ENCODE results near the gene QRICH1.
"Not testable (repeated sequence)": the region's sequence is repeated elsewhere in the genome, so short reads cannot be mapped to it uniquely, and the experiment has no call there.

Gene QRICH1

GRCh38 chr3:49015765-49016164 is 78.1 kb downstream of the QRICH1 start:
- Histone ChIP-seq H3K9me3 (ENCODE audit: control insufficient read depth, insufficient read depth, low read length) (no peaks in the 10 kb centered on the region), H3K27ac (ENCODE audit: low read depth, low read length) (no peak overlapping the region), H3K4me1 (ENCODE audit: control insufficient read depth, insufficient read depth, low read length) (peaks cover 12% of the 10 kb centered on the region), H3K9ac (ENCODE audit: low read depth, low read length) (no peak overlapping the region), H3K36me3 (ENCODE audit: control insufficient read depth, insufficient read depth, low read length) (peaks cover 56% of the 10 kb centered on the region), H3K27me3 (ENCODE audit: control insufficient read depth, insufficient read depth, low read length) (no peaks in the 10 kb centered on the region), H3K4me3 (ENCODE audit: low read depth, low read length) (no peak overlapping the region)

GRCh38 chr3:49015072-49015471 is 78.8 kb downstream of the QRICH1 start:
- Histone ChIP-seq H3K27ac (ENCODE audit: low read depth, low read length) (no peak overlapping the region), H3K27me3 (ENCODE audit: control insufficient read depth, insufficient read depth, low read length) (no peaks in the 10 kb centered on the region), H3K36me3 (ENCODE audit: control insufficient read depth, insufficient read depth, low read length) (peaks cover 56% of the 10 kb centered on the region), H3K4me3 (ENCODE audit: low read depth, low read length) (no peak overlapping the region), H3K9me3 (ENCODE audit: control insufficient read depth, insufficient read depth, low read length) (no peaks in the 10 kb centered on the region), H3K9ac (ENCODE audit: low read depth, low read length) (no peak overlapping the region), H3K4me1 (ENCODE audit: control insufficient read depth, insufficient read depth, low read length) (peaks cover 9% of the 10 kb centered on the region)

GRCh38 chr3:49013738-49014660 is 79.9 kb downstream of the QRICH1 start:
- no peaks in the 10 kb centered on the region for H3K27me3 ChIP-seq (ENCODE audit: control insufficient read depth, insufficient read depth, low read length)
- no peaks in the 10 kb centered on the region for H3K9me3 ChIP-seq (ENCODE audit: control insufficient read depth, insufficient read depth, low read length)
- H3K4me1 ChIP-seq (ENCODE audit: control insufficient read depth, insufficient read depth, low read length): peaks cover 6% of the 10 kb centered on the region; the same call in 1 of the 2 replicates
- H3K9ac ChIP-seq (ENCODE audit: low read depth, low read length): no peak overlapping the region
- peaks cover 61% of the 10 kb centered on the region for H3K36me3 ChIP-seq (ENCODE audit: control insufficient read depth, insufficient read depth, low read length)
- no peak overlapping the region for H3K27ac ChIP-seq (ENCODE audit: low read depth, low read length)
- no peak overlapping the region for H3K4me3 ChIP-seq (ENCODE audit: low read depth, low read length)

DNA sequence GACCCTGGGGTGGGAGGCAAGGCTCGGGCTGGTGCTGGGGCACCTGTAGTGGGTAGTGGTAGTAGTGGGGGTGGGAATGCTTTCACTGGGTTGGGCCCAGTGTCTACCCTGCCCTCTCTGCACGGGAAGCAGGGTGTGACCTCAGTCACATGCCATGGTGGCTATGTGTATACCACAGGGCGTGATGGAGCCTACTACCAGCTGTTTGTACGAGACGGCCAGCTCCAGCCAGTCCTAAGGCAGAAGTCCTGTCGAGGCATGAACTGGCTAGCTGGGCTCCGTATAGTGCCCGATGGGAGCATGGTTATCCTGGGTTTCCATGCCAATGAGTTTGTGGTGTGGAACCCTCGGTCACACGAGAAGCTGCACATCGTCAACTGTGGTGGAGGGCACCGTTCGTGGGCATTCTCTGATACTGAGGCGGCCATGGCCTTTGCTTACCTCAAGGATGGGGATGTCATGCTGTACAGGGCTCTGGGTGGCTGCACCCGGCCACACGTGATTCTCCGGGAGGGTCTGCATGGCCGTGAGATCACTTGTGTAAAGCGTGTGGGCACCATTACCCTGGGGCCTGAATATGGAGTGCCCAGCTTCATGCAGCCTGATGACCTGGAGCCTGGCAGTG is 80.6 kb downstream of the QRICH1 start:
- H3K4me1 ChIP-seq (ENCODE audit: control insufficient read depth, insufficient read depth, low read length): peaks cover 9% of the 10 kb centered on the region
- no peak overlapping the region for H3K9ac ChIP-seq (ENCODE audit: low read depth, low read length)
- no peaks in the 10 kb centered on the region for H3K9me3 ChIP-seq (ENCODE audit: control insufficient read depth, insufficient read depth, low read length)
- H3K27ac ChIP-seq (ENCODE audit: low read depth, low read length): no peak overlapping the region
- H3K4me3 ChIP-seq (ENCODE audit: low read depth, low read length): no peak overlapping the region
- H3K36me3 ChIP-seq (ENCODE audit: control insufficient read depth, insufficient read depth, low read length): peaks cover 61% of the 10 kb centered on the region
- H3K27me3 ChIP-seq (ENCODE audit: control insufficient read depth, insufficient read depth, low read length): no peaks in the 10 kb centered on the region

DNA sequence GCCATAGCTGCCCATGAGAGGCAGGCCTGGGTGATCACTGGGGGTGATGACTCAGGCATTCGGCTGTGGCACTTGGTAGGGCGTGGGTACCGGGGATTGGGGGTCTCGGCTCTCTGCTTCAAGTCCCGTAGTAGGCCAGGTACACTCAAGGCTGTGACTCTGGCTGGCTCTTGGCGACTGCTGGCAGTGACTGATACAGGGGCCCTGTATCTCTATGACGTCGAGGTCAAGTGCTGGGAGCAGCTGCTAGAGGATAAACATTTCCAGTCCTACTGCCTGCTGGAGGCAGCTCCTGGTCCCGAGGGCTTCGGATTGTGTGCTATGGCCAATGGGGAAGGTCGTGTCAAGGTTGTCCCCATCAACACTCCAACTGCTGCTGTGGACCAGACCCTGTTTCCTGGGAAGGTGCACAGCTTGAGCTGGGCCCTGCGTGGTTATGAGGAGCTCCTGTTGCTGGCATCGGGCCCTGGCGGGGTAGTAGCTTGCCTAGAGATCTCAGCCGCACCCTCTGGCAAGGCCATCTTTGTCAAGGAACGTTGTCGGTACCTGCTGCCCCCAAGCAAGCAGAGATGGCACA is 81.3 kb downstream of the QRICH1 start:
- H3K27me3 ChIP-seq (ENCODE audit: control insufficient read depth, insufficient read depth, low read length): no peaks in the 10 kb centered on the region
- no peak overlapping the region for H3K27ac ChIP-seq (ENCODE audit: low read depth, low read length)
- no peak overlapping the region for H3K9ac ChIP-seq (ENCODE audit: low read depth, low read length)
- peaks cover 11% of the 10 kb centered on the region for H3K4me1 ChIP-seq (ENCODE audit: control insufficient read depth, insufficient read depth, low read length)
- no peaks in the 10 kb centered on the region for H3K9me3 ChIP-seq (ENCODE audit: control insufficient read depth, insufficient read depth, low read length)
- no peak overlapping the region for H3K4me3 ChIP-seq (ENCODE audit: low read depth, low read length)
- H3K36me3 ChIP-seq (ENCODE audit: control insufficient read depth, insufficient read depth, low read length): peaks cover 61% of the 10 kb centered on the region

DNA sequence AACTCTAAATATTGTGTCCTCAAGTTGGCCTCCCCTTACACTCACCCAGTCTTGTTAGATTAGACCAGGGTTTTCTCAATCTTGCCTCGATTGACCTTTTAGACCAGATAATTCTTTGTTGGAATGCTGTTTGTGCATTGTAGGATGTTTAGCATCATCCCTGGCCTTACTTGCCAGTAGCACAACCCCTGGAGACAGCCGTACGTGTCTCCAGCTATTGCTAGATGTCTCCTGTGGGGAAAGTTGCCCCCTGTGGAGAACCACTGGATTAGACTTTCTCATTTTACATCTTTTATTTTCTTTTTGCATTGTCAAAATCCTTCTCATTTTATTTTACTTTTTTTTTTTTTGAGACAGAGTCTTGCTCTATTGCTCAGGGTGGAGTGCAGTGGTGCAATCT is 84.5 kb downstream of the QRICH1 start:
- H3K4me1 ChIP-seq (ENCODE audit: control insufficient read depth, insufficient read depth, low read length): peaks cover 12% of the 10 kb centered on the region
- H3K36me3 ChIP-seq (ENCODE audit: control insufficient read depth, insufficient read depth, low read length): peaks cover 39% of the 10 kb centered on the region
- no peaks in the 10 kb centered on the region for H3K9me3 ChIP-seq (ENCODE audit: control insufficient read depth, insufficient read depth, low read length)
- no peak overlapping the region for H3K9ac ChIP-seq (ENCODE audit: low read depth, low read length)
- no peaks in the 10 kb centered on the region; the same call in 1 of the 2 replicates for H3K27me3 ChIP-seq (ENCODE audit: control insufficient read depth, insufficient read depth, low read length)
- no peak overlapping the region for H3K27ac ChIP-seq (ENCODE audit: low read depth, low read length)
- no peak overlapping the region for H3K4me3 ChIP-seq (ENCODE audit: low read depth, low read length)

DNA sequence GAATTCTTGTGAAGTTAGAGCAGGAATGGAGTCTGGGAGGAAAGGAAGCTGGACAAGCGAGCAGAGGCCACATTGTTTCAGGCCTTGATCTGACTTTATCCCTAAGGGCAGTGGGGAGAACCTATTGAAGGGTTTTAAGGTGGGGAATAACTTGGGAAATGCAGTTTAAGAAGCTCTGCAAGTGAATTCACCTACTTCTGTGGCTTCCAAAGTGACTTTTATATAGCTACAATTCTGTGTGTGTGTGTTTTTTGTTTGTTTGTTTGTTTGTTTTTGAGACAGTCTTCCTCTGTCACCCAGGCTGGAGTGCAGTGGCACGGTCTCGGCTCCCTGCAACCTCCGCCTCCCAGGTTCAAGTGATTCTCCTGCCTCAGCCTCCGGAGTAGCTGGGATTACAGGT is 85.2 kb downstream of the QRICH1 start:
- H3K4me1 ChIP-seq (ENCODE audit: control insufficient read depth, insufficient read depth, low read length): peaks cover 12% of the 10 kb centered on the region
- not testable (repeated sequence) for H3K9ac ChIP-seq (ENCODE audit: low read depth, low read length); H3K27ac ChIP-seq (ENCODE audit: low read depth, low read length)

GRCh38 chr3:49007771-49008528 is 85.9 kb downstream of the QRICH1 start:
- Histone ChIP-seq H3K27ac (ENCODE audit: low read depth, low read length) (peak overlapping the region; percentile 99), H3K27me3 (ENCODE audit: control insufficient read depth, insufficient read depth, low read length) (no peaks in the 10 kb centered on the region; the same call in 1 of the 2 replicates), H3K4me3 (ENCODE audit: low read depth, low read length) (peak overlapping the region; percentile 98), H3K9me3 (ENCODE audit: control insufficient read depth, insufficient read depth, low read length) (no peaks in the 10 kb centered on the region), H3K9ac (ENCODE audit: low read depth, low read length) (peak overlapping the region; percentile 99), H3K36me3 (ENCODE audit: control insufficient read depth, insufficient read depth, low read length) (peaks cover 25% of the 10 kb centered on the region), H3K4me1 (ENCODE audit: control insufficient read depth, insufficient read depth, low read length) (peaks cover 12% of the 10 kb centered on the region)

More for the DNA sequence above, 85.2 kb downstream of the QRICH1 start:
- H3K27me3 ChIP-seq (ENCODE audit: control insufficient read depth, insufficient read depth, low read length); H3K9me3 ChIP-seq (ENCODE audit: control insufficient read depth, insufficient read depth, low read length): not testable (repeated sequence)
- peaks cover 31% of the 10 kb centered on the region for H3K36me3 ChIP-seq (ENCODE audit: control insufficient read depth, insufficient read depth, low read length)
- peak overlapping the region; percentile 98 for H3K4me3 ChIP-seq (ENCODE audit: low read depth, low read length)

DNA sequence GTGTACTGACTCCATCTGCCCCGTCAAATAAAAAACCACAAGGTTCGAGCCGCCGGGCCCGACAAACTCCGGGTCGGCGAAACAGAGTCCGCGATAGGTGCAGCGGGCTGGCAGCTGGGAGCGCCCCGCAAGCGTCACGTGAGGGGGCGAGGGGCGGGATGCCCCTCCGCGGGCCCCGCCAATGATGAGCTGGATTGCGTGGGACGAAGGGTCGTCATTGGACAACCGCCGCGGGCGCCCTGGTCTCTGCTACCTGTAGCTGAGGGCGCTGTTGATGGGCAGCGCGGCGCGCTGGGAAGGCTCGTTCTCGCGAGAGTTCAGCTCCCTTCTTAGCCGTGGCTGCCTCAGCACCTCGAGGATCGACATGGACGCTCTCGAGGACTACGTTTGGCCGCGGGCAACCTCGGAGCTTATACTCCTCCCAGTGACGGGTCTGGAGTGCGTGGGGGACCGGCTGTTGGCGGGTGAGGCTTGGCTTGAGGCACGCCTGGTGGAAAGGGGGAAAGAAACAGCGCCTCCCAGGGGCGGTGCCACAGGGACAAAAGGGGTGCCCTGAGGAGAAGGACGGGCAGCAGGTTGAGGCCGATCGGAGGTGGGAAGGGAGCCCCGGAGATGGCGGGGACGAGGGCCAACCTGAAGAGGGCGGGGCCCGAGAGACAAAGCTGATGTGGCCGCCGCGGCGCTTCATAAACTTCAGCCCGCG is 86.7 kb downstream of the QRICH1 start, which contains the start of gene WDR6:
Gene WDR6 (plus strand): TSS at position 324 of the 703 bp plus-strand sequence. CDS start 41 bp downstream, at position 365.
- Histone ChIP-seq H3K4me1 (ENCODE audit: control insufficient read depth, insufficient read depth, low read length) (peaks cover 12% of the 10 kb centered on the region), H3K4me3 (ENCODE audit: low read depth, low read length) (peak within 1 kb of the TSS; percentile 98), H3K36me3 (ENCODE audit: control insufficient read depth, insufficient read depth, low read length) (peaks cover 17% of the 10 kb centered on the region), H3K27ac (ENCODE audit: low read depth, low read length) (peak within 1 kb of the TSS; percentile 99), H3K27me3 (ENCODE audit: control insufficient read depth, insufficient read depth, low read length) (no peaks in the 10 kb centered on the region; the same call in 1 of the 2 replicates), H3K9ac (ENCODE audit: low read depth, low read length) (peak within 1 kb of the TSS; percentile 99), H3K9me3 (ENCODE audit: control insufficient read depth, insufficient read depth, low read length) (no peaks in the 10 kb centered on the region)

All from HUES48 (cell line).